Neural progenitor cell (in vitro differentiated cells): ENCODE data around the gene CYP4V2.

ENCODE experiments used
- EZH2 ChIP-seq: fragments of 200-600 bp; sonication (generic); IDR thresholded peaks from 2 replicates; pipeline ENCODE4 v1.6.1; 2017; ENCODE audit warnings: antibody characterized with exemption, mild to moderate bottlenecking, moderate library complexity
- TF ChIP-seq, protein P1 (sequence below): fragments of 200-600 bp; sonication (generic); IDR thresholded peaks from 2 replicates; pipeline ENCODE4 v1.5.1; 2017; ENCODE audit warnings: antibody characterized with exemption, mild to moderate bottlenecking

DNA sequence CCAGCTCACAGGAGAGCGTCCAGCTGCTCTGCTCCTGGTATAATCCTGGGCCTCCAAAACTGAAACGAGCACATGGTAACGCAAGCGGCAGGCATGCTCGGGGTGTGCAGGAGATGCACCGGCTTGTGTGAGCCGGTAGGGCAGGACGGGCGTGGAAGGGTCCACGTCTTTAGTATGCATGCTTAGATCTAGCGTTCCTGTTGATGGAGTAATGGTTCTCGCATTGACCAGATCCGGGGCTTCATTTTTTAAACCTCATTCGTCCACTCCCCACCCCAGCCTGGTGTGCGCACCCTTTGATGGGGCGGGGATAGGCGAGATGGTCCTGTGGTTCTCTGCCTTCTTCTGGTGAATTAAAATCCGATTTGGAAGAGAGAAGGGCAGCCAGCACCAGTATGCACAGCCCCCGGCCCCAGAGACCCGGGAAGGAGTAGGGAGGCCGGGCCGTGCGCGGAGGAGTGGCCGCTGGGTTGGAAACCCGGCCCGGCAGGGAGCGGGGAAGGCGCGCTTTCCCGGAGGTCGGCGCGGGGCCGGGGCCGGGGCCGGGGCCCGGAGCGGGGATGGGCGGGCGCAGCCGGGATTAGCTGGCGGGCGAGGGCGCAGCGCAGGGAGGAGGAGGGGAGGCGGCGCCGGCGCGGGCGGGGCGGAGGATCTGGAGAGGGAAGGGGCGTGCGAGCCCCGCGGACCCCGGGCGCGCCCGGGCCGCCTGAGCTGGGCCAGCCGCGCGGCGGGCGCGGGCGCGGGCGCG, 47.0 kb upstream of the CYP4V2 start:
- TF ChIP-seq, protein P1, sequence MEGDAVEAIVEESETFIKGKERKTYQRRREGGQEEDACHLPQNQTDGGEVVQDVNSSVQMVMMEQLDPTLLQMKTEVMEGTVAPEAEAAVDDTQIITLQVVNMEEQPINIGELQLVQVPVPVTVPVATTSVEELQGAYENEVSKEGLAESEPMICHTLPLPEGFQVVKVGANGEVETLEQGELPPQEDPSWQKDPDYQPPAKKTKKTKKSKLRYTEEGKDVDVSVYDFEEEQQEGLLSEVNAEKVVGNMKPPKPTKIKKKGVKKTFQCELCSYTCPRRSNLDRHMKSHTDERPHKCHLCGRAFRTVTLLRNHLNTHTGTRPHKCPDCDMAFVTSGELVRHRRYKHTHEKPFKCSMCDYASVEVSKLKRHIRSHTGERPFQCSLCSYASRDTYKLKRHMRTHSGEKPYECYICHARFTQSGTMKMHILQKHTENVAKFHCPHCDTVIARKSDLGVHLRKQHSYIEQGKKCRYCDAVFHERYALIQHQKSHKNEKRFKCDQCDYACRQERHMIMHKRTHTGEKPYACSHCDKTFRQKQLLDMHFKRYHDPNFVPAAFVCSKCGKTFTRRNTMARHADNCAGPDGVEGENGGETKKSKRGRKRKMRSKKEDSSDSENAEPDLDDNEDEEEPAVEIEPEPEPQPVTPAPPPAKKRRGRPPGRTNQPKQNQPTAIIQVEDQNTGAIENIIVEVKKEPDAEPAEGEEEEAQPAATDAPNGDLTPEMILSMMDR: peak; percentile 12
- TF ChIP-seq EZH2: no peak
